HG03442 (cell line): ENCODE measurements around the gene MAN1C1.

Experiments used
- ATAC-seq: cut with Tn5 transposase; IDR thresholded peaks from one replicate; pipeline ENCODE4 v1.9.1; 2021; ENCODE audit warnings: mild to moderate bottlenecking, moderate library complexity; ENCODE audit not compliant: unreplicated experiment

Gene MAN1C1

GRCh38 chr1:25773441-25774125 is 157.0 kb downstream of the MAN1C1 start:
- ATAC-seq = no peak

GRCh38 chr1:25774206-25774803 is 157.7 kb downstream of the MAN1C1 start:
- no peak for ATAC-seq

GRCh38 chr1:25774921-25775771 is 158.6 kb downstream of the MAN1C1 start:
- no peak for ATAC-seq

GRCh38 chr1:25779388-25779787 is 162.8 kb downstream of the MAN1C1 start:
- ATAC-seq = no peak

- no peak for ATAC-seq
These were observed 163.3 kb downstream of the MAN1C1 start for GRCh38 chr1:25779894-25780293.

GRCh38 chr1:25780318-25781129 is 163.9 kb downstream of the MAN1C1 start:
- no peak for ATAC-seq

- ATAC-seq = no peak
These were observed 164.5 kb downstream of the MAN1C1 start for GRCh38 chr1:25781130-25781433.

- no peak for ATAC-seq
These were observed 166.1 kb downstream of the MAN1C1 start for GRCh38 chr1:25782608-25783201.

GRCh38 chr1:25784575-25785051 is 168.0 kb downstream of the MAN1C1 start:
- ATAC-seq = no peak

- ATAC-seq = no peak
These were observed 168.9 kb downstream of the MAN1C1 start for GRCh38 chr1:25785333-25786067.

- ATAC-seq = no peak
These were observed 170.5 kb downstream of the MAN1C1 start for GRCh38 chr1:25786887-25787759.

- no peak for ATAC-seq
These were observed 171.2 kb downstream of the MAN1C1 start for GRCh38 chr1:25787760-25788166.

- no peak for ATAC-seq
These were observed 173.9 kb downstream of the MAN1C1 start for GRCh38 chr1:25790472-25790871.

- ATAC-seq = no peak
These were observed 175.5 kb downstream of the MAN1C1 start for GRCh38 chr1:25792115-25792514.

- no peak for ATAC-seq
These were observed 177.1 kb downstream of the MAN1C1 start for GRCh38 chr1:25793585-25794170.

GRCh38 chr1:25794325-25794724 is 177.7 kb downstream of the MAN1C1 start:
- no peak for ATAC-seq

GRCh38 chr1:25795211-25795610 is 178.6 kb downstream of the MAN1C1 start:
- ATAC-seq = no peak

GRCh38 chr1:25795946-25796810 is 179.6 kb downstream of the MAN1C1 start:
- no peak for ATAC-seq
